HCT116 (cell line): ENCODE results near the gene POLR1B. TPM values are rescaled to one million over a fixed set of nuclear protein-coding genes. Genes with fewer than 3 reads are reported as not detected.
A peak's percentile ranks its signal among the peaks of the same experiment; 100 is the strongest.

Source experiments
- ATAC-seq: fragments of 200-7000 bp; cut with Tn5 transposase; 2 replicates; pipeline ENCODE4 v1.9.1; 2020; ENCODE audit warnings: mild to moderate bottlenecking, moderate library complexity
- BruUV-seq: library from RNA; stranded (reverse); fragments of 400-500 nt; replicated peaks from 2 replicates; lab custom pipeline; 2021; lab: Mats Ljungman, UMichigan
- CTCF ChIA-PET: fragments of 300-600 bp; sonication (Branson Sonifier 250); formaldehyde crosslinking; loops from one replicate; lab custom pipeline; 2021; ENCODE audit warnings: antibody characterized with exemption; lab: Charles Lee
- POLR2A ChIA-PET: fragments of 300-600, 350-600 bp; sonication (Branson Sonifier 250); formaldehyde crosslinking; loops from one replicate; lab custom pipeline; 2021; ENCODE audit warnings: antibody characterized with exemption; lab: Charles Lee
- RAD21 ChIA-PET, 2 experiments: fragments of 300-600 bp; sonication (Branson Sonifier 250); formaldehyde crosslinking; loops; one replicate each; lab custom pipeline; 2023; ENCODE audit warnings: low total read pairs in 2 of 2; ENCODE audit not compliant: uncharacterized antibody in 2 of 2, unreplicated experiment in 2 of 2, low non-redundant PET in 1 of 2; lab: Charles Lee
- DNase-seq: peaks from one replicate; pipeline ENCODE4 v3.0.0-alpha.2; 2010; ENCODE audit warnings: low read depth, low spot score
- H2AFZ ChIP-seq: fragments of 200-600 bp; shearing (Covaris generic), sonication (generic); 2 replicates; pipeline ENCODE4 v1.6.1; 2017; ENCODE audit warnings: low read depth, mixed run types, mixed read lengths, antibody characterized with exemption, low read length; ENCODE audit not compliant: poor library complexity, severe bottlenecking
- H3K27ac ChIP-seq: 2 replicates; pipeline ENCODE4 v1.5.1; 2012; ENCODE audit warnings: low read depth, low read length
- H3K27me3 ChIP-seq: fragments of 200-600 bp; sonication (generic); 2 replicates; pipeline ENCODE4 v1.6.1; 2016; ENCODE audit warnings: mixed run types, low read length, mixed read lengths; ENCODE audit not compliant: insufficient read depth
- H3K36me3 ChIP-seq, 2 experiments: fragments of 200-500 bp in 1 of 2; fragments of 200-600 bp in 1 of 2; sonication (Bioruptor generic) in 1 of 2; sonication (generic) in 1 of 2; 2 replicates each; pipeline versions ENCODE4 v1.5.1 to v1.6.1; 2014 to 2016; ENCODE audit warnings: low read length in 2 of 2, inconsistent platforms in 1 of 2, mixed read lengths in 1 of 2, mixed run types in 1 of 2; ENCODE audit not compliant: insufficient read depth in 2 of 2, control insufficient read depth in 1 of 2
- H3K4me1 ChIP-seq, 2 experiments: fragments of 200-600 bp in 1 of 2; sonication (generic) in 1 of 2; 2 replicates each; pipeline versions ENCODE4 v1.5.1 to v1.6.1; 2012 to 2017; ENCODE audit warnings: low read length in 2 of 2, inconsistent platforms in 1 of 2, mild to moderate bottlenecking in 1 of 2, mixed read lengths in 1 of 2, mixed run types in 1 of 2, moderate library complexity in 1 of 2; ENCODE audit not compliant: insufficient read depth in 2 of 2, control insufficient read depth in 1 of 2
- H3K4me2 ChIP-seq: fragments of 200-600 bp; sonication (generic); 2 replicates; pipeline ENCODE4 v1.6.1; 2017; ENCODE audit warnings: mixed run types, low read length, mixed read lengths
- H3K4me3 ChIP-seq, 2 experiments: fragments of 200-600 bp in 1 of 2; sonication (generic) in 1 of 2; replicated peaks in 1 of 2; 2 replicates each; pipeline ENCODE4 v1.5.1; 2011 to 2016; ENCODE audit warnings: low read length in 2 of 2, control low read depth in 1 of 2, low read depth in 1 of 2, mild to moderate bottlenecking in 1 of 2, mixed read lengths in 1 of 2, mixed run types in 1 of 2
- H3K79me2 ChIP-seq: fragments of 200-600 bp; sonication (generic); 2 replicates; pipeline ENCODE4 v1.6.1; 2017; ENCODE audit warnings: mild to moderate bottlenecking, mixed run types, low read length, moderate library complexity, mixed read lengths; ENCODE audit not compliant: insufficient read depth
- H3K9ac ChIP-seq: fragments of 200-600 bp; sonication (generic); 2 replicates; pipeline ENCODE4 v1.6.1; 2016; ENCODE audit warnings: low read length, mixed read lengths
- H3K9me2 ChIP-seq: fragments of 200-600 bp; sonication (generic), shearing (Covaris generic); 2 replicates; pipeline ENCODE4 v1.6.1; 2017; ENCODE audit warnings: mixed run types, mild to moderate bottlenecking, moderate library complexity; ENCODE audit not compliant: insufficient read depth
- H3K9me3 ChIP-seq, 2 experiments: fragments of 200-500 bp in 1 of 2; fragments of 200-600 bp in 1 of 2; sonication (Bioruptor generic) in 1 of 2; sonication (generic) in 1 of 2; 2 replicates each; pipeline ENCODE4 v1.6.1; 2014 to 2017; ENCODE audit warnings: low read length in 2 of 2, mixed read lengths in 2 of 2, inconsistent platforms in 1 of 2, low read depth in 1 of 2, mild to moderate bottlenecking in 1 of 2, mixed run types in 1 of 2, moderate library complexity in 1 of 2; ENCODE audit not compliant: control insufficient read depth in 1 of 2, insufficient read depth in 1 of 2
- H4K20me1 ChIP-seq: fragments of 200-600 bp; sonication (generic), shearing (Covaris generic); 2 replicates; pipeline ENCODE4 v1.6.1; 2017; ENCODE audit warnings: mixed run types, mild to moderate bottlenecking, moderate library complexity; ENCODE audit not compliant: insufficient read depth
- EZH2phosphoT487 ChIP-seq: fragments of 200-600 bp; IDR thresholded peaks from 2 replicates; pipeline ENCODE4 v1.6.1; 2018; ENCODE audit warnings: antibody characterized with exemption, borderline replicate concordance
- POLR2AphosphoS5 ChIP-seq: IDR thresholded peaks from 2 replicates; pipeline ENCODE4 v1.6.1; 2011; ENCODE audit warnings: mild to moderate bottlenecking, low read depth, low read length, moderate library complexity
- SP1 ChIP-seq: IDR thresholded peaks from 2 replicates; pipeline ENCODE4 v1.6.1; 2012; ENCODE audit warnings: low read depth
- TCF7L2 ChIP-seq: IDR thresholded peaks from 2 replicates; pipeline ENCODE4 v1.7.0; 2011; ENCODE audit warnings: borderline replicate concordance, inconsistent platforms; ENCODE audit not compliant: insufficient read depth, insufficient read length; ENCODE audit errors: extremely low read depth
- intact Hi-C: fragments of 100-400 bp; cut with micrococcal nuclease; formaldehyde crosslinking; loops from 2 replicates; pipeline ENCODE4 v1.10.0; 2022
- total RNA-seq: library from RNA; stranded (reverse); gene quantifications from one replicate; pipeline ENCODE4 v1.2.1, GENCODE V29; 2021; ENCODE audit not compliant: unreplicated experiment

The POLR1B gene
- total RNA-seq, 1 experiment from 2014 or later: 57.7 TPM

- peak; percentile 59 for TF ChIP-seq TCF7L2
- TF ChIP-seq, all 23 proteins: peak for 14
Observed at GRCh38 chr2:112584134-112584890, 42.0 kb downstream of the POLR1B start, which contains the start of gene CHCHD5 (continued).

- peak overlapping the region; percentile 96 for H3K27ac ChIP-seq
- BruUV-seq: TSS peak; percentile 66
- TF ChIP-seq SP1: no peak
- TF ChIP-seq EZH2phosphoT487: no peak
- TF ChIP-seq POLR2AphosphoS5: peak; percentile 73; the same call in 1 of the 2 replicates
- H2AFZ ChIP-seq: no peak overlapping the region
- H3K79me2 ChIP-seq: peaks cover 13% of the 10 kb centered on the region
- ChIA-PET RAD21 (interaction anchor here (1.1 to 1.9 kb wide), 2 partner anchors 140 to 141 kb away, joined by 3 to 10 read pairs; no protein-coding TSS in a partner anchor), POLR2A (interaction anchor here (0.6 to 2.4 kb wide), 9 partner anchors 9 to 608 kb away, joined by 3 to 14 read pairs (median 3); partner anchors contain the start of gene SLC20A1), CTCF (interaction anchor here (1.0 to 3.1 kb wide), 4 partner anchors 10 to 463 kb away, joined by 3 to 29 read pairs (median 8); no protein-coding TSS in a partner anchor)
- no peaks in the 10 kb centered on the region for H4K20me1 ChIP-seq
- intact Hi-C loops: loop anchor here (5.0 kb wide), 3 partner anchors 142 to 698 kb away; partner anchors contain the start of gene ZC3H8
- H3K27me3 ChIP-seq: no peaks in the 10 kb centered on the region
- no peak; the same call in 1 of the 2 replicates for ATAC-seq
- no peak for DNase-seq
- H3K4me3 ChIP-seq: peak overlapping the region; percentile 89 to 91
- H3K9ac ChIP-seq: peak overlapping the region; percentile 85
- H3K9me3 ChIP-seq: no peaks in the 10 kb centered on the region
- H3K9me2 ChIP-seq: no peaks in the 10 kb centered on the region
- H3K4me1 ChIP-seq: peaks cover 15 to 28% of the 10 kb centered on the region in 2 experiments
- H3K36me3 ChIP-seq: 0 out of 4 replicates have a peak, but pooled peaks cover 0 to 2% of the 10 kb centered on the region in 2 experiments
- peak overlapping the region; percentile 87 for H3K4me2 ChIP-seq
Observed at GRCh38 chr2:112584891-112585250, 42.6 kb downstream of the POLR1B start.
